ENCODE results near the gene AKR1B15. TPM values are rescaled to one million over a fixed set of nuclear protein-coding genes. Genes with fewer than 3 reads are reported as not detected.
A peak's percentile ranks its signal among the peaks of the same experiment; 100 is the strongest.

AKR1B15 gene
- polyA plus RNA-seq, 1 of the 3 experiments (the other 2 are of a cell fraction) = not detected

- TF ChIP-seq ZBTB33 (IDR thresholded peaks at IDR 0.05; ENCODE audit: borderline replicate concordance, low read depth) (no peak), NRF1 (IDR thresholded peaks at IDR 0.05; ENCODE audit: low read depth, low read length) (no peak), CHD2 (IDR thresholded peaks at IDR 0.05; ENCODE audit: low read length, partially characterized antibody) (no peak), USF2 (IDR thresholded peaks at IDR 0.05; ENCODE audit: borderline replicate concordance, low read depth, low read length) (no peak), NFIC (IDR thresholded peaks at IDR 0.05; ENCODE audit: borderline replicate concordance) (no peak), POLR2AphosphoS5 (IDR thresholded peaks at IDR 0.05; ENCODE audit: low read depth, low read length) (no peak), YY1 (IDR thresholded peaks at IDR 0.05; ENCODE audit: low read depth) (no peak), RCOR1 (IDR thresholded peaks at IDR 0.05; ENCODE audit: low read length) (no peak), TEAD4 (IDR thresholded peaks at IDR 0.05; ENCODE audit: borderline replicate concordance, insufficient read depth) (no peak)
Observed at GRCh38 chr7:134549366-134549765, 456 bp downstream of the AKR1B15 start (continued).

- H3K4me3 ChIP-seq (ENCODE audit: low read depth in 2 of 2, low read length in 1 of 2) = no peak overlapping the region
- H3F3A ChIP-seq (replicated peaks; ENCODE audit: insufficient read depth) = no peaks in the 10 kb centered on the region
- ChIA-PET CTCF (interaction anchor here (0.6 to 2.9 kb wide), 10 partner anchors 15 to 1678 kb away, joined by 3 to 17 read pairs (median 3); no protein-coding TSS in a partner anchor), POLR2A (no interaction called here)
- no peaks in the 10 kb centered on the region for H3K36me3 ChIP-seq (replicated peaks in 1 of 2; ENCODE audit: control insufficient read depth in 1 of 2, insufficient read depth in 2 of 2, low read length in 1 of 2)
- H3K9ac ChIP-seq = no peak overlapping the region
- H3K9me3 ChIP-seq = no peaks in the 10 kb centered on the region
- no peak overlapping the region for H3K27ac ChIP-seq (ENCODE audit: low read depth in 2 of 2, low read length in 1 of 2)
- no peak overlapping the region for H3K4me2 ChIP-seq
- peaks cover 60% of the 10 kb centered on the region; the same call in 1 of the 2 replicates for H3K27me3 ChIP-seq (ENCODE audit: insufficient read depth)
- H3K4me1 ChIP-seq (ENCODE audit: control insufficient read depth in 1 of 2, insufficient read depth in 2 of 2, low read depth in 1 of 2, low read length in 1 of 2) = peaks cover 0 to 4% of the 10 kb centered on the region in 2 experiments; a peak in 1 of 4 replicates
- no peak overlapping the region for H2AFZ ChIP-seq (ENCODE audit: low read depth)
- no peaks in the 10 kb centered on the region for H3K79me2 ChIP-seq (ENCODE audit: insufficient read depth)
- no peak for DNase-seq
- no peaks in the 10 kb centered on the region for H4K20me1 ChIP-seq (ENCODE audit: insufficient read depth)
- no peaks in the 10 kb centered on the region for H3K9me2 ChIP-seq
- 39% methylated on average over 7 of the region's 7 CpGs for WGBS (ENCODE audit: low lambda C conversion rate)
- TF ChIP-seq MXI1 (IDR thresholded peaks at IDR 0.05; ENCODE audit: low read depth, low read length) (no peak), FOSL2 (IDR thresholded peaks at IDR 0.05; ENCODE audit: borderline replicate concordance, low read depth) (no peak), FOXM1 (IDR thresholded peaks at IDR 0.05; ENCODE audit: low read depth) (no peak), POLR2AphosphoS5 (IDR thresholded peaks at IDR 0.05; ENCODE audit: low read depth, low read length) (no peak), MEF2A (IDR thresholded peaks at IDR 0.05; ENCODE audit: borderline replicate concordance, low read depth) (no peak), TCF12 (IDR thresholded peaks at IDR 0.05) (no peak), NRF1 (IDR thresholded peaks at IDR 0.05; ENCODE audit: low read depth, low read length) (no peak), RAD21 (IDR thresholded peaks at IDR 0.05; ENCODE audit: low read length) (peak; percentile 33), FOXJ3 (CRISPR knock-in tag; IDR thresholded peaks at IDR 0.05) (no peak), ELF1 (IDR thresholded peaks at IDR 0.05) (no peak), CHD2 (IDR thresholded peaks at IDR 0.05; ENCODE audit: low read length, partially characterized antibody) (no peak), EP300 (IDR thresholded peaks at IDR 0.05; ENCODE audit: borderline replicate concordance in 1 of 2, low read depth in 1 of 2, low read length in 1 of 2) (no peak), RFX5 (IDR thresholded peaks at IDR 0.05; ENCODE audit: low read length) (no peak), SMC3 (IDR thresholded peaks at IDR 0.05; ENCODE audit: low read depth, low read length) (peak; percentile 26), TEAD4 (IDR thresholded peaks at IDR 0.05; ENCODE audit: borderline replicate concordance, insufficient read depth) (no peak), RCOR1 (IDR thresholded peaks at IDR 0.05; ENCODE audit: low read length) (no peak)
- TF ChIP-seq, protein P1, sequence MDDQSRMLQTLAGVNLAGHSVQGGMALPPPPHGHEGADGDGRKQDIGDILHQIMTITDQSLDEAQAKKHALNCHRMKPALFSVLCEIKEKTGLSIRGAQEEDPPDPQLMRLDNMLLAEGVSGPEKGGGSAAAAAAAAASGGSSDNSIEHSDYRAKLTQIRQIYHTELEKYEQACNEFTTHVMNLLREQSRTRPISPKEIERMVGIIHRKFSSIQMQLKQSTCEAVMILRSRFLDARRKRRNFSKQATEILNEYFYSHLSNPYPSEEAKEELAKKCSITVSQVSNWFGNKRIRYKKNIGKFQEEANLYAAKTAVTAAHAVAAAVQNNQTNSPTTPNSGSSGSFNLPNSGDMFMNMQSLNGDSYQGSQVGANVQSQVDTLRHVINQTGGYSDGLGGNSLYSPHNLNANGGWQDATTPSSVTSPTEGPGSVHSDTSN (IDR thresholded peaks at IDR 0.05) = no peak
- TF ChIP-seq, protein P2, sequence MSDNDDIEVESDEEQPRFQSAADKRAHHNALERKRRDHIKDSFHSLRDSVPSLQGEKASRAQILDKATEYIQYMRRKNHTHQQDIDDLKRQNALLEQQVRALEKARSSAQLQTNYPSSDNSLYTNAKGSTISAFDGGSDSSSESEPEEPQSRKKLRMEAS (IDR thresholded peaks at IDR 0.05; ENCODE audit: low read depth) = no peak
- TF ChIP-seq, protein P3, sequence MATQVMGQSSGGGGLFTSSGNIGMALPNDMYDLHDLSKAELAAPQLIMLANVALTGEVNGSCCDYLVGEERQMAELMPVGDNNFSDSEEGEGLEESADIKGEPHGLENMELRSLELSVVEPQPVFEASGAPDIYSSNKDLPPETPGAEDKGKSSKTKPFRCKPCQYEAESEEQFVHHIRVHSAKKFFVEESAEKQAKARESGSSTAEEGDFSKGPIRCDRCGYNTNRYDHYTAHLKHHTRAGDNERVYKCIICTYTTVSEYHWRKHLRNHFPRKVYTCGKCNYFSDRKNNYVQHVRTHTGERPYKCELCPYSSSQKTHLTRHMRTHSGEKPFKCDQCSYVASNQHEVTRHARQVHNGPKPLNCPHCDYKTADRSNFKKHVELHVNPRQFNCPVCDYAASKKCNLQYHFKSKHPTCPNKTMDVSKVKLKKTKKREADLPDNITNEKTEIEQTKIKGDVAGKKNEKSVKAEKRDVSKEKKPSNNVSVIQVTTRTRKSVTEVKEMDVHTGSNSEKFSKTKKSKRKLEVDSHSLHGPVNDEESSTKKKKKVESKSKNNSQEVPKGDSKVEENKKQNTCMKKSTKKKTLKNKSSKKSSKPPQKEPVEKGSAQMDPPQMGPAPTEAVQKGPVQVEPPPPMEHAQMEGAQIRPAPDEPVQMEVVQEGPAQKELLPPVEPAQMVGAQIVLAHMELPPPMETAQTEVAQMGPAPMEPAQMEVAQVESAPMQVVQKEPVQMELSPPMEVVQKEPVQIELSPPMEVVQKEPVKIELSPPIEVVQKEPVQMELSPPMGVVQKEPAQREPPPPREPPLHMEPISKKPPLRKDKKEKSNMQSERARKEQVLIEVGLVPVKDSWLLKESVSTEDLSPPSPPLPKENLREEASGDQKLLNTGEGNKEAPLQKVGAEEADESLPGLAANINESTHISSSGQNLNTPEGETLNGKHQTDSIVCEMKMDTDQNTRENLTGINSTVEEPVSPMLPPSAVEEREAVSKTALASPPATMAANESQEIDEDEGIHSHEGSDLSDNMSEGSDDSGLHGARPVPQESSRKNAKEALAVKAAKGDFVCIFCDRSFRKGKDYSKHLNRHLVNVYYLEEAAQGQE (IDR thresholded peaks at IDR 0.05; ENCODE audit: low read depth, low read length) = no peak
Observed at GRCh38 chr7:134552105-134552504, 3.2 kb downstream of the AKR1B15 start.

Measured in SK-N-SH (cell line).